Eye (tissue), 1 donor: Measurements from ENCODE around the gene ZBTB39.
A peak's percentile ranks its signal among the peaks of the same experiment; 100 is the strongest.
"Not testable (repeated sequence)": the region's sequence is repeated elsewhere in the genome, so short reads cannot be mapped to it uniquely, and the experiment has no call there.

ENCODE experiments used
- DNase-seq: peaks from one replicate; pipeline ENCODE4 v3.0.0-alpha.2; 2015

ZBTB39 gene

GRCh38 chr12:57029457-57029856 lies 23.1 kb upstream of the ZBTB39 start:
- no peak for DNase-seq

- no peak for DNase-seq
These were observed 21.4 kb upstream of the ZBTB39 start for GRCh38 chr12:57027805-57028153.

DNA sequence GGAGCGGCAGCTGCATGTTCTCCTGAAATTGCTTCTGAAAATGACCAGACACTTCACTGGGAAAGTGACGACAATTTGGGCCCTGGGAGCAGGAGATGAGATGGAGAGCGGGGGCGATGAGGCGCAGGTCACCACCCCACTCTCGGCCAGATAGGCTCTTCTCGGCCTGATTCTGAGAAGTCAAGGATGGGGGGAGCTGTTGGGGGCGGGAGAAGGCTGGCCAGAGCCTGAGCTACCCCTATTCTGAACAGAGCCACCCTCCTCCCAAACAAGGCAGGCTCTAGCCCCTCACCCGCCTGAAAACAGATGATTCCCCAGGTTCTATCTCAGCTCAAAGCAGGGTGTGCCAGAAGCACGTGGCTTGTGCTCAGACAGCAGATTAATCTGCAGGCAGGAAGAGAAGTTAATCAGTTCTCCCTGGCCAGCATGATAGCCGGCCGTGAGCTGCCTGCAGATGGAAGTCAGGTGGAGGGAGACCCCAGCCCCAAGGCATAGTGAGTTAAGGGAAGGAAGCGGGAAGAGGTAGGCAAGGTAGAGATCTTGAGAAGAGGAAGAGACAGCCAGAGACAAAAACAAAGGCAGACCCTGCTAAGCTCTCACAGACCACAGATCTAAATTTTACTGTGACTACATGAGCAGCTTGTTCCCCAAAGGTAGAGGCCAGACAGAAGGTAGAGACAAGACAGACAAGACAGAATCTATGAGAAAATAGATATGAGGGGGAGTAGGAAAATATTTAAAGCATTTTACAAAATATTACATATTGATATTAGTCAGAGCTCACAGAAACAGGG lies 20.9 kb upstream of the ZBTB39 start:
- DNase-seq = peak; percentile 32

GRCh38 chr12:57025196-57025595 lies 18.9 kb upstream of the ZBTB39 start:
- no peak for DNase-seq

DNA sequence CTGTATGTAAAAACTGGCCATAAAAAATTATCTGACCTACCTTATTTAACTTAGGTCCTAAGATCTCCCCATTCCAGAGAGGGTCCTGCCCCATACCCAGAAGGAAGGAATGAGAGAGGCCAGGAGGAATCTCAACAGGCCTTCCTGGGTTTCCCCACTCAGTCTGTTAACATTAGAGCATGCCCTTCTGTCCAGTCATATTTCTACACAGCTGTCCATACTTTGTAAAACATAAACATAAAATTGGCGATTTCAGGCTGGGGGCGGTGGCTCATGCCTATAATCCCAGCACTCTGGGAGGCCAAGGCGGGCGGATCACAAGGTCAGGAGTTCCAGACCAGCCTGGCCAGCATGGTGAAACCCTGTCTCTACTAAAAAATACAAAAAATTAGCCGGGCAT lies 16.0 kb upstream of the ZBTB39 start:
- DNase-seq = not testable (repeated sequence)

DNA sequence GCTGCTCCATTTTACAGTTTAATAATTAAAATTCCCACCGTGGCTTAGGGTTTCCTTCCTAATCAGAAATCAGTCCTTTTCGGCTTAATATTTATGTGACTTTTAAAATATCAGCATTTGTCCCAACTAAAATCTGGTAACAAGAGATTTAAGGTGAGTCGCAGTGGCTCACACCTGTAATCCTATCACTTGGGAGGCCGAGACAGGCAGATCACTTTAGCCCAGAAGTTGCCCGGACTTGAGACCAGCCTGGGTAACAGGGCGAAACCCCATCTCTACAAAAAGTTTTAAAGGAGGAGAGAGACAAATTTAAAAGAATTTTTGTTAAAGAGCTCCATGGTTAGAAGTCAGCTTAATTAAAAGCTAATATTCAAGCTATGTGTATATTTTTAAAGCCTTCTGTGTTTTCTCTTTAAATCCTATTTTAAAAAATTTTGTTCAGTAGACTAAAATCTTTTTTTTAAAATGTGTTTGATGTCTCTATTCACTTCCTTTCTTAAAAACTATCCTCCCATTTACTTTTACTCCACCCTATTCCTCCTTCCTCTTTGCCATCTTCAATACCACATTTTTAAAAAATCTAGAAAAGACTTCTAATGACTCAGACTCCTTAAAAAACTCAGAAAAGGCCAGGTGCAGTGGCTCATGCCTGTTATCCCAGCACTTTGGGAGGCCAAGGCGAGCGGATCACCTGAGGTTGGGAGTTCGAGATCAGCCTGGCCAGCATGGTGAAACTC lies 13.8 kb upstream of the ZBTB39 start:
- no peak for DNase-seq

DNA sequence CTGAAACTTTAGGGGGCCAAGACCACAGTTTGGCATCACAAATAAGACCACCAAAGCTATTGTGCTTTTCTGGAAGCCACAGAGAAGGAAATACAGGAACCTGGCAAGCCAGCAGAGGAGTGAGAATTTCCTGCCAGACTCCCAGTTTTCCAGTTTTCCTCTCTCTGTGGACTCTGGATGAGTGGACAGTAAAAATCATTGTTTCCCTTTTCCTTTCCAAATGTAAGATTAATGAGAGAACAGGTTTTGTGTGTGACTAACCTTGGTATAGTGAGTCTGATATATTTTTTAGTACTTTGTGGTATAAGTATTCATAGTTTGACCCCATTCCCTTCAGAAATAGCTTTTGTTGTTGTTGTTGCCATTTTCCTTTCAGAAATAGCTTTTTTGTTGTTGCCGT lies 12.6 kb upstream of the ZBTB39 start:
- no peak for DNase-seq

- DNase-seq = not testable (repeated sequence)
These were observed 12.0 kb upstream of the ZBTB39 start for GRCh38 chr12:57018353-57018752.

- DNase-seq = no peak
These were observed 10.0 kb upstream of the ZBTB39 start, which contains the start of gene TAC3 for GRCh38 chr12:57016348-57016747. TSS of gene TAC3 (minus strand) at chr12:57016529. CDS start at chr12:57015797, 732 bp downstream.

DNA sequence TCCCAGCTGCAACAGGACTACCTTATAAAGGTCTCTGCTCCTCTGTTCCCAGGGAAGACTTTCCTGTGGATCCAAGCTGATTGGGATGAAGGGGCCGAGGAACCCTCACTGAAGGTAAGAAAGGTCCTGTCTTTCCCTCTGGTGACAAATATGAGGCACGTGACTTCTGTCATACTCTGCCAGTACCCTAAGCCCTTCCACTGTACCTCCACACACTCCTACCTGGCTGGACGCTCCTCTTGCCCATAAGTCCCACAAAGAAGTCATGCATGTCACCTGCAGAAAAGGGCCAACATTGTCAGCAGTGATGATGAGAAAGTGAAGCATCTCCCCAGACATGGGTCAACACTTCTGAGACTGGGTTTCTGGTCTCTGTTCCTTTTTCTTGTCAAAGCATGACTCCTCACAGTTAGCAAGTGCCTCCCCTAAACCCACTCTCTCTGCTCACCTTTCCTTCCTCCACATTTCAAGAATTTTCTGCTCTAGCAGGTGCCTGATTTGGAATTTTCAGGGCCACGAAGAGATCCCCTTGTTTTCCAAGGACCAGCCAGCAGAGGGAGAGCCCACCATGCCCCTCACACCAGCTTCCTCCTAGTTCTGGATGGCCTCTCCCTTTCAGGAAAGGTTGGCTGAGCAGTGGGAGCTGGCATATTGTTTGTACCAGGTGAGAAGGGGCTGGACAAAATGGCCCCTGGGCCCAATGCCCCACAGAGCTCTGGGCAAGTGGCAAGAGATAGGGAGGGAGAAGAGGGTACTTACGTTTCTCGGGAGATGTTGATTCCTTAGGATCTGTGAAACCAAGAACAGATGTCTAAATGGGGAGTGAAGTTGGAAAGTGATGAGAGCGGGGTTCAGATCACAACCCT lies 6.5 kb upstream of the ZBTB39 start:
- no peak for DNase-seq

DNA sequence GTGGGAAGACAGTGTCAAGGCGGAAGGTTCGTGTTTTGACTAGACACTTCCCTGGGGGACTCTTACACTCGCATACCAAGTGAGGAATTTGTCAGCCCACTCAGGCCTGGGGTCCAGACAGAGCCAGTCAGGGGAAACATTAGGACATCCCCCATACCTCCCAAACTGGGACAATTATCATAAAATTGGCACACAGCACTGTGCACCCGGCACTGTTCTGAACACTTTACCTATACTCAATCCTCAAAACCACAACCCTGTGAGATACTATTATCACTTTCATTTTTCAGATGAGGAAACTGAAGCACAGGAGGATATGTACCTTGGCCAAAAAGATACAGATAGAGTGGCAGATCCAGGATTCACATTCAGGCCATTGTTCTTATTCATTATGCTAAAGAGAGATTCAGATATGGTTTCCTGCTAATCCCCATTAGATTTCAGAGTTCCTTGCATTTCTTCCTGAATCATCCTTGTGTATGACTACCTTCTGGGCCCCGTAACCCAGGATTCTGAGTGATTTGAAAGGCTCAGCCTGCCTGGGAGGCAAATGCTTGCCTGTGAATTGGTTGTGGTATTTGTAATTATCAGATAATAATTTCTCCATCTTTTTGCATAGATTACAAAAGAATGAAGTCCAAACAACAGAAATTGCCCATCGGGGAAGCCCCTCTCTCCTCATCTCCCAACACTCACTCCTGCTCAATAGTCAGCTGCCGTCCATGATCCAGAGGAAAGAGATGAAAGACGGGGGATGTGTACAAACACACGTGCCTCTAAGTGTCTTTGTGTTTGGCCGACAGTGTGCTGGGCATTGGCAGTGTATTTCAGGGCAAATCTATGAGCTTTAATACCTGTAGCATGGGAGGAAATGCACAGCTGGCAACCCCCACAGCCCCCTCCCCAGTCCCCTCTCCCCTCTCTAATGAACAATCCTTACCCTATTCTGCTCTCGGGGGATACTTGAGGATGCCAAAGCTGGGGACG lies 5.4 kb upstream of the ZBTB39 start:
- no peak for DNase-seq

DNA sequence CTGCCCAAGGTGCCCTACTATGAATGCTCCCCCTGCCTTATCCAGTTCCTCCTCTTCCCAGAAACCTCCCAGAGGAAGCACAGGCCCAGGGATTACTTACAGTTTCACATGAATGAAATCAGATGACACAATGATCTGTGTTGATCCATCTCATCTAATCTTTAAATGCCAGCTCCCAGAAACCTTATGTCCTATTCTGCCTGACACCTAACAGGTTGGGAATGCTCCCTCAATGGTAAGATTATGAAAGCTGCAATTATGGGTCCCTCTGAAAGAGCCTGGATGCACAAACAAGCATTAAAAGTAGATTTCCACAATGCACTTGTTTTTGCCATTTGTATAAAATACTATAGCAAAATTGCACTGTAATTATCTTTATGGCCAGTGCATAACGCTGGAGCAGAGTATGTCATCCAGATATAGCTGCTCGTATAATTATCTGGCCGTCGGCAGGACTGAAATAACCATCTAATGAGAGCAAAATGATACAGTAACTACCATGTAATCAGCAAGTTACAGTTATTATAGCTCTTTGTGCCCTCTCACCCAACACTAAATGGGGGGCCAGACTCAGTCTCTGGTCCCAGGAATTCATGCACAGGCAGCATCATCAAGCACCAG lies 4.4 kb upstream of the ZBTB39 start:
- DNase-seq = no peak

DNA sequence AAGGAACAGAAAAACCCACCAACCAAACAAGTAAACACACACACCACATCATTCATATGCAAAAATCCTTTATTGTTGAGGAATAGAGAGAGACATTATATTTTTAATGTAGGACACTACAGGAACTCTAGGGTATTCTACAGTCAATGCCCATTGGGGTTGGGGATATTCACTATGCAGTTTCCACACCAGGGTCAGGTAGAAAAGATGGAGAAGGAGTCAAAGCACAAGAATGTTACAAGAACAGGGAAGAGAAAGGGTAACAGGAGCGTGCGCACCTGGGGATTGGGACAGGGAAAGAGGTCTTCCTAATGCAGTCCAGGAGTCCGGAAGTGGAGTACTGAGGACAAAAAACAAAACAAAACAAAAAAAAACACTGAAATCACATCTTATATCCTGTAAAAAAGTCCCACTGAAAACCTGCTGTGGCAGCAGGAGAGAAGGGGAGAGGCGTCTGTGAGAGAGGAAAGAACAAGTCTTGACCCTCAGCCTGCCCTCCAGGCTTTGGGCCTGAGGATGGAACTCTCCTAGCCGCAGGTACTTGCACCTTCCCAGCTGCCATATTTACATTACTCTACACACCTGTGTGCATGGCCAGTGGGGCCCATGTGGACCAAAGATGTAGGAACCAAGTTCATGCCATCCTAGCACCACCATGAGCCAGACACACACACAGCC lies 3.7 kb upstream of the ZBTB39 start:
- no peak for DNase-seq

DNA sequence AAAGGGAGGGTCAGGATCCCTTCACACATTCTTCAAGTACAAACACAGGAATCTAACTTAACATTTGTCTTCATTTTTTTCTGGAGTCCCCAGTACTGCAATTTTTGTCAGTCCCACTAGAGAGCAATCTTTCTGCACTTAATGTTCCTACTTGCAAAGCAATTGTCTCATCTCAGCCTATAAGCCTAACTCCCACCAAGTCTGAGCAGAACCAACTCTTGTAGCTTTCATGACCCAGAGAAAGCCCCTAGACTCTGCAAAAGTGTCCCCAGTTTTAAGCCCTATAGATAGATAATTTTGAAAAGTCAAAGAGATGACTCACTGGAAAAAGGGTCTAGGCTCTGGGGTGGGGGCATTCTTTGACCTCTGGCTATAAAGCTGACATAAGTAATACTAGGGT lies 1.8 kb upstream of the ZBTB39 start:
- DNase-seq = peak; percentile 77

- DNase-seq = no peak
These were observed 596 bp upstream of the ZBTB39 start for GRCh38 chr12:57006809-57007475.

GRCh38 chr12:57004651-57005050 lies 1.7 kb downstream of the ZBTB39 start:
- DNase-seq = no peak

DNA sequence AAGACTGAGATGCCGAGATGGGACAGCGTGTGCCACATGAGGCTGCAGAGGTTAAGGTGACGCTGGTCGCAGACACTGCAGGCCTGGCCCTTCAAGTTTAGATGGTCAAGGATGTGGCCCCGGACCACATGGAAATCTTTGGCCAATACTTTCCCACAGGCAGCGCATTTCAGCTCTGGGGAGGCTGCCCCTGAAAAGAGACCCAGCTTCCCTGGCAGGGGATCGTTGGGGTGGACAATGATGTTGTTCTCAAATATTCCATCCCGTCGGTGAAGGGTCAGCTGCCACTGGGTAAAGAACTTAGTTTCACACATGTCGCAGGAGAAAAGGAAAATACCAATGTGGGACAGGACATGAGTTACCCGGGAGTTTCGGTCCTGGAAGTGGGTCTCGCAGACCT lies 3.0 kb downstream of the ZBTB39 start:
- no peak for DNase-seq

- DNase-seq = peak; percentile 73
These were observed 4.9 kb downstream of the ZBTB39 start for GRCh38 chr12:57001448-57001906.

GRCh38 chr12:57000393-57000792 lies 6.0 kb downstream of the ZBTB39 start:
- no peak for DNase-seq

DNA sequence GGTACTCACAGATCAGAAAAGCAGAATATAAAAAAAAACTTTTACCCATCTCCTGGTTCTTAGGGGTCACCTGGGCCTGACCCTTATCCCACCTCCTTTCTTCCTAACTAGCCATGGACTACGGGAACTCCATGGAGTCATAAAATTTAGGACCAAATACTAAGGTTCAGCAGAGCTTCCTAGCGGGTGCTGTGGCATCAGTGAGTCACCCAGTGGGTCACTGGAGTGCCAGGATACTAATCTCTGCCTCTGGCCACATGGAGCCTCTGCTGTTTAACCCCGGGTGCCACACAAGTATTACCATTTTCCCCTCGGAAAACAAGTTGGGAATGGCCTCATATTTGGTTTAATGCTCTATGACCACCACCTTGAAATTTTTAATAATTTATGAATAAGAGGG lies 6.9 kb downstream of the ZBTB39 start:
- no peak for DNase-seq
